GM19043 (cell line): ENCODE results near the gene NAP1L5.

ENCODE experiments used
- ATAC-seq: cut with Tn5 transposase; IDR thresholded peaks from one replicate; pipeline ENCODE4 v1.9.1; 2021; ENCODE audit warnings: low read depth; ENCODE audit not compliant: unreplicated experiment

The NAP1L5 gene

GRCh38 chr4:88661739-88662138, 35.9 kb downstream of the NAP1L5 start:
- ATAC-seq = no peak

- ATAC-seq = no peak
These were observed 37.0 kb downstream of the NAP1L5 start for GRCh38 chr4:88660446-88661294.

- ATAC-seq = no peak
These were observed 37.8 kb downstream of the NAP1L5 start for GRCh38 chr4:88659890-88660208.

GRCh38 chr4:88659055-88659889, 38.4 kb downstream of the NAP1L5 start:
- peak; percentile 98 for ATAC-seq

GRCh38 chr4:88655226-88655625, 42.4 kb downstream of the NAP1L5 start:
- ATAC-seq = no peak

- no peak for ATAC-seq
These were observed 44.2 kb downstream of the NAP1L5 start for GRCh38 chr4:88653371-88653946.

- ATAC-seq = no peak
These were observed 47.9 kb downstream of the NAP1L5 start for GRCh38 chr4:88649716-88650115.

- ATAC-seq = no peak
These were observed 50.9 kb downstream of the NAP1L5 start for GRCh38 chr4:88646528-88647280.

GRCh38 chr4:88645994-88646393, 51.6 kb downstream of the NAP1L5 start:
- ATAC-seq = no peak
